Calu3 (cell line): Measurements from ENCODE around the gene HTR3B. TPM values are rescaled to one million over a fixed set of nuclear protein-coding genes. Genes with fewer than 3 reads are reported as not detected.
"Not testable (repeated sequence)": the region's sequence is repeated elsewhere in the genome, so short reads cannot be mapped to it uniquely, and the experiment has no call there.

Experiments used
- BruUV-seq: library from RNA; stranded (reverse); fragments of 400-500 nt; replicated peaks from 2 replicates; lab custom pipeline; 2021; lab: Mats Ljungman, UMichigan
- CTCF ChIA-PET: fragments of 300-600 bp; sonication (Branson Sonifier 250); formaldehyde crosslinking; loops from one replicate; lab custom pipeline; 2022; ENCODE audit warnings: antibody characterized with exemption; lab: Charles Lee
- DNase-seq: peaks from one replicate; pipeline ENCODE4 v3.0.0; 2022
- H3K27ac Mint-ChIP-seq: one replicate; pipeline ENCODE4 v1.8.0; 2022; ENCODE audit warnings: mixed read lengths; ENCODE audit not compliant: unreplicated experiment
- H3K27me3 Mint-ChIP-seq: one replicate; pipeline ENCODE4 v1.8.0; 2022; ENCODE audit warnings: mixed read lengths; ENCODE audit not compliant: unreplicated experiment
- H3K36me3 Mint-ChIP-seq: one replicate; pipeline ENCODE4 v1.8.0; 2022; ENCODE audit warnings: mild to moderate bottlenecking, moderate library complexity, mixed read lengths; ENCODE audit not compliant: insufficient read depth, unreplicated experiment
- H3K4me1 Mint-ChIP-seq: one replicate; pipeline ENCODE4 v1.8.0; 2022; ENCODE audit warnings: mild to moderate bottlenecking, low read depth, mixed read lengths; ENCODE audit not compliant: unreplicated experiment
- H3K4me3 Mint-ChIP-seq: one replicate; pipeline ENCODE4 v1.8.0; 2022; ENCODE audit warnings: mild to moderate bottlenecking, low read depth, moderate library complexity, mixed read lengths; ENCODE audit not compliant: unreplicated experiment
- H3K9me3 Mint-ChIP-seq: one replicate; pipeline ENCODE4 v1.8.0; 2022; ENCODE audit warnings: low read depth, mixed read lengths; ENCODE audit not compliant: unreplicated experiment
- intact Hi-C: fragments of 100-400 bp; cut with micrococcal nuclease; formaldehyde crosslinking; loops from one replicate; pipeline ENCODE4 v1.10.0; 2022; ENCODE audit not compliant: unreplicated experiment
- total RNA-seq: library from RNA; stranded (reverse); gene quantifications from 2 replicates; pipeline ENCODE4 v1.2.3, GENCODE V29; 2022
- TF ChIP-seq, protein P1 (sequence below): fragments of 200-600 bp; IDR thresholded peaks from one replicate; pipeline ENCODE4 v1.8.0; 2022; ENCODE audit warnings: antibody characterized with exemption; ENCODE audit not compliant: unreplicated experiment

Gene HTR3B
- total RNA-seq, 1 experiment from 2014 or later, result not detected

DNA sequence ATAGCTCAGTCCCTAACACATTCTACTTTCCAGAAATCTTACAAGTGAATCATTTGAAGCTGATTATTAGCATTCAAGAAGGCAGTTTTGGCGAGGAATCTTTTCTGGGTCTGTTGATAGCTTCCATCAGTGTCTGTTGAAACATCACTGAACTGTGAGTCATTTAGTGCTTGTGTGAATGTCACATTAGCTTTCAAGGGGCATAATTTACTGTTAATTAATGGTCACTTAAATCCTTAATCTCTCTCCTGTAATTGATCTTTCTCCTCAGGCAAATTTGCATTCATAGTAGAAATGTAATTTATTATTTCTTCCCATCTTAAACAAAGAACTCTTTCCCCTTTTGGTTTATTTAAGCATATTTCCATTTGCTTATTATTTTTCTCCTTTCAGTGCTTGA is 2.6 kb downstream of the HTR3B start:
- TF ChIP-seq, protein P1, sequence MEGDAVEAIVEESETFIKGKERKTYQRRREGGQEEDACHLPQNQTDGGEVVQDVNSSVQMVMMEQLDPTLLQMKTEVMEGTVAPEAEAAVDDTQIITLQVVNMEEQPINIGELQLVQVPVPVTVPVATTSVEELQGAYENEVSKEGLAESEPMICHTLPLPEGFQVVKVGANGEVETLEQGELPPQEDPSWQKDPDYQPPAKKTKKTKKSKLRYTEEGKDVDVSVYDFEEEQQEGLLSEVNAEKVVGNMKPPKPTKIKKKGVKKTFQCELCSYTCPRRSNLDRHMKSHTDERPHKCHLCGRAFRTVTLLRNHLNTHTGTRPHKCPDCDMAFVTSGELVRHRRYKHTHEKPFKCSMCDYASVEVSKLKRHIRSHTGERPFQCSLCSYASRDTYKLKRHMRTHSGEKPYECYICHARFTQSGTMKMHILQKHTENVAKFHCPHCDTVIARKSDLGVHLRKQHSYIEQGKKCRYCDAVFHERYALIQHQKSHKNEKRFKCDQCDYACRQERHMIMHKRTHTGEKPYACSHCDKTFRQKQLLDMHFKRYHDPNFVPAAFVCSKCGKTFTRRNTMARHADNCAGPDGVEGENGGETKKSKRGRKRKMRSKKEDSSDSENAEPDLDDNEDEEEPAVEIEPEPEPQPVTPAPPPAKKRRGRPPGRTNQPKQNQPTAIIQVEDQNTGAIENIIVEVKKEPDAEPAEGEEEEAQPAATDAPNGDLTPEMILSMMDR, result no peak
- Mint-ChIP-seq H3K27me3 (peaks cover 31% of the 10 kb centered on the region), H3K27ac (no peak overlapping the region), H3K9me3 (no peaks in the 10 kb centered on the region), H3K36me3 (no peaks in the 10 kb centered on the region), H3K4me1 (no peaks in the 10 kb centered on the region), H3K4me3 (no peak overlapping the region)
- BruUV-seq, result no TSS peak
- CTCF ChIA-PET, result no interaction called here
- no peak for DNase-seq
- intact Hi-C loops, result loop anchor here (10.0 kb wide), 1 partner anchor 288 kb away; no protein-coding TSS in a partner anchor

DNA sequence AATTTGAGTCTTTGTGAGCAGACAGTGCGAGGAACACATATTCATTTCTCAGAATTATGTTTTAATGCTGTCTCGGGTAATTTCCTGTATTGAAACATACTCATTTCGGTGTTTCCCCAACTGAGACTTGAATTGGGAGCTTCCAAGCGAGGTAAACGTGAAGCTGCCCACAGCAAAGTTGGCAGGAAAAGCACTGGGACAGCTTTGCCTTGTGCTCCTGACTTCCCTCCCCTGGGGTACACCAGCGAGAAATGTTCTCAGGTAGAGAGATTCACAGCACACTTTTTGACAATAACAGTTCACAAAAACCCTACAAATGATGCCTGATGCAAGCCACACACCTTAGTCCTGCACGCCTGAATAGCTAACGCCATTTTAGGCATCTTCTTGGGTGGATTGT is 3.1 kb downstream of the HTR3B start:
- H3K4me3 Mint-ChIP-seq, result no peak overlapping the region
- no peaks in the 10 kb centered on the region for H3K36me3 Mint-ChIP-seq
- CTCF ChIA-PET, result no interaction called here
- no TSS peak for BruUV-seq
- H3K9me3 Mint-ChIP-seq, result no peaks in the 10 kb centered on the region
- no peaks in the 10 kb centered on the region for H3K4me1 Mint-ChIP-seq
- H3K27ac Mint-ChIP-seq, result no peak overlapping the region
- TF ChIP-seq, protein P1, result no peak
- DNase-seq, result no peak
- intact Hi-C loops, result loop anchor here (10.0 kb wide), 1 partner anchor 287 kb away; no protein-coding TSS in a partner anchor
- peaks cover 26% of the 10 kb centered on the region for H3K27me3 Mint-ChIP-seq

DNA sequence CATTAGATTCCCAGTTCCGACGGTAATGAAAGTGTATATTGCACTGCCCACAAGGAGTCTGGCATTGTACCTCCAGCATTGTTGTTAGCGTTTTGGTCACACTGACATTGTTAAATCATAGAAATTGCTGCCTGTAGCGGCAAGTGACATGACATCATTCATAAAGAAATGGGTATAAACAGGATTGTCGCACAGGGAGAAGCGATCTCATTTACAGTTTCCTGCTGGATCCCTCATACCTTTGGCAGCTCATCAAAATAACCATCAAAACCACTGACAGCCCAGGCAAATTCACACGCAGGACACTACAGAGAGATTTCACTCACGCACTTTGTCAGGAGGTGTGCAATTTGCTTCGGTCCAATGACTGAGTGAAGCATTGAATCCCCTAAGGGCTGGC is 3.5 kb downstream of the HTR3B start:
- TF ChIP-seq, protein P1, result no peak
- DNase-seq, result no peak
- intact Hi-C loops, result loop anchor here (10.0 kb wide), 1 partner anchor 287 kb away; no protein-coding TSS in a partner anchor
- no peaks in the 10 kb centered on the region for H3K4me1 Mint-ChIP-seq
- no peak overlapping the region for H3K4me3 Mint-ChIP-seq
- no peaks in the 10 kb centered on the region for H3K9me3 Mint-ChIP-seq
- no peak overlapping the region for H3K27ac Mint-ChIP-seq
- BruUV-seq, result no TSS peak
- peaks cover 25% of the 10 kb centered on the region for H3K27me3 Mint-ChIP-seq
- no peaks in the 10 kb centered on the region for H3K36me3 Mint-ChIP-seq
- CTCF ChIA-PET, result no interaction called here

DNA sequence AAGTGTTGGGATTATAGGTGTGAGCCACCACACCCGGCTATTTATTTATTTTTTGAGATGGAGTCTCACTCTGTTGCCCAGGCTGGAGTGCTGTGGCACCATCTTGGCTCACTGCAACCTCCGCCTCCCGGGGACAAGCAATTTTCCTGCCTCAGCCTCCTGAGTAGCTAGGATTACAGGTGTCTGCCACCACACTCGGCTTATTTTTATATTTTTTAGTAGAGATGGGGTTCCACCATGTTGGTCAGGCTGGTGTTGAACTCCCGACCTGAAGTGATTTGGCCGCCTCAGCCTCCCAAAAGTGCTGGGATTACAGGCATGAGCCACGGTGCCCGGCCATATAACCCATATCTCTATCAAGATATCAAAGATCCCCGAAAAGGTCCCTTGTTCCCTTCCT is 6.9 kb downstream of the HTR3B start:
- H3K4me3 Mint-ChIP-seq, DNase-seq, H3K9me3 Mint-ChIP-seq, H3K4me1 Mint-ChIP-seq, BruUV-seq, intact Hi-C loops, H3K36me3 Mint-ChIP-seq, H3K27ac Mint-ChIP-seq, CTCF ChIA-PET: not testable (repeated sequence)
- peaks cover 25% of the 10 kb centered on the region for H3K27me3 Mint-ChIP-seq

DNA sequence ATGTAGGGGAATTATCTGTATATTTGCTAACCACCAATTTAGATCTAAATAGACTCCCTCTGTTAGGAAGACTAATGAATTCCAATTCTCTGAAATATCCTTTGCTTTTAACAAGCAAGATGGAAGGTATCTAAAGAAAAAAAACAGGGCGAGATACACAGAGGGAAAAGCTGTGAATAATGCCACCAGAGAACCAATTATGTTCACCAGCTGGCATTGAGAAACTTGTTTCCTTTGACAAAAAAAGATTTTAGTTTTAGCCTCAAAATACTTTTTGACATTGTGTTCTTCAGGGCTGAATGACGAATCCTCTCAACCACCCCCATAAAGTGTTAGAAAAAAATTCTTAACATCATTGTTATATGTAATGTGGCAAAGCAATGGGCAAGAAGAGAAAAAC is 19.0 kb downstream of the HTR3B start:
- no TSS peak for BruUV-seq
- Mint-ChIP-seq H3K4me1 (peaks cover 9% of the 10 kb centered on the region), H3K4me3 (no peak overlapping the region), H3K27me3 (peaks cover 10% of the 10 kb centered on the region), H3K27ac (no peak overlapping the region), H3K9me3 (no peaks in the 10 kb centered on the region), H3K36me3 (no peaks in the 10 kb centered on the region)
- intact Hi-C loops, result no loop called here
- DNase-seq, result no peak
- CTCF ChIA-PET, result interaction anchor here (0.6 to 1.2 kb wide), 2 partner anchors 31 to 533 kb away, joined by 3 read pairs; no protein-coding TSS in a partner anchor
- TF ChIP-seq, protein P1, result no peak
